ENCODE measurements around the gene ADPRHL1.
A peak's percentile ranks its signal among the peaks of the same experiment; 100 is the strongest.

ADPRHL1 gene

GRCh38 chr13:113400621-113401451 lies 52.5 kb downstream of the ADPRHL1 start:
- no peak for TF ChIP-seq CTCF (conservative IDR thresholded peaks at IDR 0.05; ENCODE audit: low read depth, low read length)
- no peak overlapping the region for H3K4me3 ChIP-seq (ENCODE audit: low read depth, low read length)
- no peak for DNase-seq (ENCODE audit: low read depth)

- TF ChIP-seq CTCF (conservative IDR thresholded peaks at IDR 0.05; ENCODE audit: low read depth, low read length): no peak
- DNase-seq (ENCODE audit: low read depth): no peak
- no peak overlapping the region for H3K4me3 ChIP-seq (ENCODE audit: low read depth, low read length)
Measured at GRCh38 chr13:113399755-113400149, 53.5 kb downstream of the ADPRHL1 start.

GRCh38 chr13:113398963-113399754 lies 54.1 kb downstream of the ADPRHL1 start:
- no peak overlapping the region for H3K4me3 ChIP-seq (ENCODE audit: low read depth, low read length)
- no peak for TF ChIP-seq CTCF (conservative IDR thresholded peaks at IDR 0.05; ENCODE audit: low read depth, low read length)
- DNase-seq (ENCODE audit: low read depth): peak; percentile 73

- DNase-seq (ENCODE audit: low read depth): no peak
- TF ChIP-seq CTCF (conservative IDR thresholded peaks at IDR 0.05; ENCODE audit: low read depth, low read length): no peak
- no peak overlapping the region for H3K4me3 ChIP-seq (ENCODE audit: low read depth, low read length)
Measured at GRCh38 chr13:113397608-113398425, 55.5 kb downstream of the ADPRHL1 start.

GRCh38 chr13:113394339-113394640 lies 59.0 kb downstream of the ADPRHL1 start:
- H3K4me3 ChIP-seq (ENCODE audit: low read depth, low read length): no peak overlapping the region
- DNase-seq (ENCODE audit: low read depth): no peak
- peak; percentile 6 for TF ChIP-seq CTCF (conservative IDR thresholded peaks at IDR 0.05; ENCODE audit: low read depth, low read length)

- TF ChIP-seq CTCF (conservative IDR thresholded peaks at IDR 0.05; ENCODE audit: low read depth, low read length): peak; percentile 43
- peak overlapping the region; percentile 76 for H3K4me3 ChIP-seq (ENCODE audit: low read depth, low read length)
- peak; percentile 73 for DNase-seq (ENCODE audit: low read depth)
Measured at GRCh38 chr13:113393563-113394338, 59.5 kb downstream of the ADPRHL1 start.

All from choroid plexus epithelial cell (primary cell).